ENCODE results near the gene STRIP2.
"Not testable (repeated sequence)": the region's sequence is repeated elsewhere in the genome, so short reads cannot be mapped to it uniquely, and the experiment has no call there.

The STRIP2 gene

GRCh38 chr7:129468087-129468486 lies 33.9 kb downstream of the STRIP2 start:
- no peak for TF ChIP-seq CTCF (IDR thresholded peaks at IDR 0.05; ENCODE audit: unreplicated experiment in 3 of 3)
- H3K4me1 Mint-ChIP-seq: no peaks in the 10 kb centered on the region
- no peak overlapping the region for H3K4me3 Mint-ChIP-seq
- H3K27me3 Mint-ChIP-seq (ENCODE audit: low read depth): peaks cover 4% of the 10 kb centered on the region
- no peaks in the 10 kb centered on the region for H3K9me3 Mint-ChIP-seq
- H3K27ac Mint-ChIP-seq: peak overlapping the region in 1 of 3 experiments; percentile 40
- H3K36me3 Mint-ChIP-seq (ENCODE audit: low read depth): no peaks in the 10 kb centered on the region

DNA sequence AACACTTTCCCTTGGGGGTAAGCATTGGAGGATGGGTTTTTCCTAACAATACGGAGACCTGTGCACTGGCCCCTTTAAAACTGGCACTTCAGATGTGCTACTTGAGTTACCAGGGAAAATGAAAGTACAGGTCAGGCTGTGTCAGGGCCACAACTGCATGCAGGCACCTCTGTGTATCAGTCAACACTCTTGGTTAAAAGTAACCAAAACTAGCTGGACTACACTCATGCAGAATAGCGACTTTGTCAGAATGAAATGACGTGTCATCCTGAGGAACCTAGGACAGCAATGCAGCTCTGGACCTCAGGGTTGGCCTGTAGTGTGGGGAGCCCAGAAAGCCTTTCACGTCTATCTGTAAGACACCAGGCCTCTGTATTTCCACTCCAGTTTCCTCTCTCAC lies 34.3 kb downstream of the STRIP2 start:
- no peak overlapping the region for H3K27ac Mint-ChIP-seq
- no peaks in the 10 kb centered on the region for H3K4me1 Mint-ChIP-seq
- no peak overlapping the region for H3K4me3 Mint-ChIP-seq
- no peak for TF ChIP-seq CTCF (IDR thresholded peaks at IDR 0.05; ENCODE audit: unreplicated experiment in 3 of 3)
- H3K36me3 Mint-ChIP-seq (ENCODE audit: low read depth): no peaks in the 10 kb centered on the region
- H3K27me3 Mint-ChIP-seq (ENCODE audit: low read depth): peaks cover 4% of the 10 kb centered on the region
- H3K9me3 Mint-ChIP-seq: no peaks in the 10 kb centered on the region

DNA sequence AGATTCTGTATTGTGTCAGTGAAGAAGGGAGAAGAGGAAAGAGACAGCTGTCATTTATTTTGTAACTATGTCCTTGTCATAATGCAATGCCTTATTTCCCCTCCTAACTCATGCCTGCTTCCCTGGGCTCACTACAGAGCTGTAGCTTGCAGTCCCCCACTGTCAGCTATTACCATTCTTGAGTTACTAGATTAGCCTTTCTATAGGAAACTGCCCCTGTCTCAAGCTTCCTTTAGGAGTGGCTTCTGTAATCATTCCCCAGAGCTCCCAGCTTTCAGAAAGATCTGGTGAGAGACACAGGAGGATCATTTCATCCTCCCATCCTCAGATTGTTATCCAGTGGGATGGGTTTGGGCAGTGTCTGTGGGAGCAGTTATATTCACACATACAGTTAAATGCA lies 35.7 kb downstream of the STRIP2 start:
- Mint-ChIP-seq H3K27me3 (ENCODE audit: low read depth) (peaks cover 4% of the 10 kb centered on the region), H3K4me1 (no peaks in the 10 kb centered on the region), H3K36me3 (ENCODE audit: low read depth) (peaks cover 2% of the 10 kb centered on the region), H3K9me3 (peaks cover 1% of the 10 kb centered on the region), H3K27ac (no peak overlapping the region), H3K4me3 (no peak overlapping the region)
- no peak for TF ChIP-seq CTCF (IDR thresholded peaks at IDR 0.05; ENCODE audit: unreplicated experiment in 3 of 3)

- Mint-ChIP-seq H3K9me3 (peaks cover 3% of the 10 kb centered on the region), H3K36me3 (ENCODE audit: low read depth) (peaks cover 6% of the 10 kb centered on the region), H3K4me3 (no peak overlapping the region), H3K4me1 (no peaks in the 10 kb centered on the region), H3K27me3 (ENCODE audit: low read depth) (peaks cover 4% of the 10 kb centered on the region), H3K27ac (no peak overlapping the region)
- TF ChIP-seq CTCF (IDR thresholded peaks at IDR 0.05; ENCODE audit: unreplicated experiment in 3 of 3): no peak
Measured at GRCh38 chr7:129470411-129470810, 36.2 kb downstream of the STRIP2 start.

DNA sequence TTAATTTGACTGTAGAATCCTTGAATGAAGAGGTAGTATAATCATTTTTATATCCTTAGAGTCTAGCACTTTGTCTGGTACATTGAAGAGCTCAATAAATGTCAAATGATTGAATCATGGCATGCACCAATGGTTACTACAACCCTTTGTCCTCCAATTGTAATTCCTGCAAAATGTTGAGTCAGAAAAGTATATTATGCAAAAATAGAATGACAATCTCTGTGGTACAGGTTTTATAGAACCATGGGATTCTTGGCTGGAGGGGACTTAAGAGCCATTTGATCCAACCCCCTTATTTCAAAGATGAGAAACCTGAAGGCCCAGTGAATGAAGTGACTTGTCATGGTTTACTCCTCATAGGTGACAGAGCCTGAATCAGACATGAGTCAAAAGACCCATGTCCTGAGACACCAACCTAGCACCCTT lies 37.2 kb downstream of the STRIP2 start:
- H3K36me3 Mint-ChIP-seq (ENCODE audit: low read depth): peaks cover 6% of the 10 kb centered on the region
- H3K9me3 Mint-ChIP-seq: peaks cover 3% of the 10 kb centered on the region
- H3K4me3 Mint-ChIP-seq: no peak overlapping the region
- H3K4me1 Mint-ChIP-seq: no peaks in the 10 kb centered on the region
- no peak for TF ChIP-seq CTCF (IDR thresholded peaks at IDR 0.05; ENCODE audit: unreplicated experiment in 3 of 3)
- peaks cover 4% of the 10 kb centered on the region for H3K27me3 Mint-ChIP-seq (ENCODE audit: low read depth)
- H3K27ac Mint-ChIP-seq: no peak overlapping the region

GRCh38 chr7:129475931-129476330 lies 41.7 kb downstream of the STRIP2 start:
- not testable (repeated sequence) for H3K4me3 Mint-ChIP-seq; H3K27ac Mint-ChIP-seq; H3K4me1 Mint-ChIP-seq; H3K9me3 Mint-ChIP-seq; H3K27me3 Mint-ChIP-seq (ENCODE audit: low read depth)
- peaks cover 13% of the 10 kb centered on the region for H3K36me3 Mint-ChIP-seq (ENCODE audit: low read depth)

DNA sequence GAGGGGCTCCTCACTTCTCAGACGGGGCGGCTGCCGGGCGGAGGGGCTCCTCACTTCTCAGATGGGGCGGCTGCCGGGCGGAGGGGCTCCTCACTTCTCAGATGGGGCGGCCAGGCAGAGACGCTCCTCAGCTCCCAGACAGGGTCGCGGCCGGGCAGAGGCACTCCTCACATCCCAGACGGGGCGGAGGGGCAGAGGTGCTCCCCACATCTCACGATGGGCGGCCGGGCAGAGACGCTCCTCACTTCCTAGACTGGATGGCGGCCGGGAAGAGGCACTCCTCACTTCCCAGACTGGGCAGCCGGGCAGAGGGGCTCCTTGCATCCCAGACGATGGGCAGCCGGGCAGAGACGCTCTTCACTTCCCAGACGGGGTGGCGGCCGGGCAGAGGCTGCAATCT lies 42.2 kb downstream of the STRIP2 start:
- not testable (repeated sequence) for H3K27ac Mint-ChIP-seq; H3K27me3 Mint-ChIP-seq (ENCODE audit: low read depth); H3K4me1 Mint-ChIP-seq; H3K4me3 Mint-ChIP-seq; H3K9me3 Mint-ChIP-seq
- peaks cover 13% of the 10 kb centered on the region for H3K36me3 Mint-ChIP-seq (ENCODE audit: low read depth)
